ENCODE measurements around the gene MTHFD1L.

The MTHFD1L gene

GRCh38 chr6:151093706-151094105, 228.2 kb downstream of the MTHFD1L start:
- H3K36me3 ChIP-seq (ENCODE audit: insufficient read depth, low read length), result peaks cover 10% of the 10 kb centered on the region; the same call in 1 of the 2 replicates
- H3K4me1 ChIP-seq (ENCODE audit: control insufficient read depth, insufficient read depth, low read length, unreplicated experiment), result no peaks in the 10 kb centered on the region
- no peaks in the 10 kb centered on the region for H3K27me3 ChIP-seq (ENCODE audit: insufficient read depth, low read length)
- H3K4me3 ChIP-seq (ENCODE audit: low read depth, low read length), result no peak overlapping the region
- no peaks in the 10 kb centered on the region for H3K79me2 ChIP-seq (ENCODE audit: control insufficient read depth, insufficient read depth, low read length, unreplicated experiment)
- H2AFZ ChIP-seq (ENCODE audit: low read length, unreplicated experiment), result no peak overlapping the region
- no peak overlapping the region for H3K27ac ChIP-seq (ENCODE audit: low read depth, low read length)

- no peaks in the 10 kb centered on the region for H3K27me3 ChIP-seq (ENCODE audit: insufficient read depth, low read length)
- no peak overlapping the region for H2AFZ ChIP-seq (ENCODE audit: low read length, unreplicated experiment)
- H3K36me3 ChIP-seq (ENCODE audit: insufficient read depth, low read length), result peaks cover 10% of the 10 kb centered on the region; the same call in 1 of the 2 replicates
- H3K79me2 ChIP-seq (ENCODE audit: control insufficient read depth, insufficient read depth, low read length, unreplicated experiment), result no peaks in the 10 kb centered on the region
- no peaks in the 10 kb centered on the region for H3K4me1 ChIP-seq (ENCODE audit: control insufficient read depth, insufficient read depth, low read length, unreplicated experiment)
- H3K27ac ChIP-seq (ENCODE audit: low read depth, low read length), result no peak overlapping the region
- H3K4me3 ChIP-seq (ENCODE audit: low read depth, low read length), result no peak overlapping the region
Observed at GRCh38 chr6:151095538-151096254, 230.2 kb downstream of the MTHFD1L start.

- Histone ChIP-seq H3K4me3 (ENCODE audit: low read depth, low read length) (no peak overlapping the region), H3K79me2 (ENCODE audit: control insufficient read depth, insufficient read depth, low read length, unreplicated experiment) (no peaks in the 10 kb centered on the region), H3K4me1 (ENCODE audit: control insufficient read depth, insufficient read depth, low read length, unreplicated experiment) (no peaks in the 10 kb centered on the region), H2AFZ (ENCODE audit: low read length, unreplicated experiment) (no peak overlapping the region), H3K27me3 (ENCODE audit: insufficient read depth, low read length) (no peaks in the 10 kb centered on the region), H3K27ac (ENCODE audit: low read depth, low read length) (no peak overlapping the region), H3K36me3 (ENCODE audit: insufficient read depth, low read length) (peaks cover 10% of the 10 kb centered on the region; the same call in 1 of the 2 replicates)
Observed at GRCh38 chr6:151096255-151096612, 230.7 kb downstream of the MTHFD1L start.

GRCh38 chr6:151096691-151097606, 231.4 kb downstream of the MTHFD1L start:
- no peaks in the 10 kb centered on the region for H3K4me1 ChIP-seq (ENCODE audit: control insufficient read depth, insufficient read depth, low read length, unreplicated experiment)
- H2AFZ ChIP-seq (ENCODE audit: low read length, unreplicated experiment), result no peak overlapping the region
- H3K27ac ChIP-seq (ENCODE audit: low read depth, low read length), result no peak overlapping the region
- peaks cover 10% of the 10 kb centered on the region; the same call in 1 of the 2 replicates for H3K36me3 ChIP-seq (ENCODE audit: insufficient read depth, low read length)
- H3K79me2 ChIP-seq (ENCODE audit: control insufficient read depth, insufficient read depth, low read length, unreplicated experiment), result no peaks in the 10 kb centered on the region
- no peaks in the 10 kb centered on the region for H3K27me3 ChIP-seq (ENCODE audit: insufficient read depth, low read length)
- no peak overlapping the region for H3K4me3 ChIP-seq (ENCODE audit: low read depth, low read length)

DNA sequence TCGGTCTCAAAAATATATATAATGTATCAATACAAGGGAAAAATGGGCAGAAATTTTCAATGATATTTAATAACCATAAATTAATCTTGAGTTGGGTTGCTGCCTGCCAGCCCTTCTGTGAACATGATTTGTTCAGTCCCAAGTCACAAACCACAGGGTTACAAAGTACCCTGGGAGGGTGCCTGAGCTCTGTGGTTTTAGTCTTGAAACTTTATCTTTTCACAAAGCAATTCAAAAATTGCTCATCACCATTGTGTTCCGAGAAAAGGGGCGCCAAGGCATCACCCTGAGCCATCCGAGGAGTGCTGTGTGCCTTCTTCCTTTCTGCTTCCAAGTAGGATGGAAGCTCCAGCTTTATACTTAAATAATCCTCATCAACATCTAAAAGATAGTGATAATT, 232.7 kb downstream of the MTHFD1L start:
- H3K79me2 ChIP-seq (ENCODE audit: control insufficient read depth, insufficient read depth, low read length, unreplicated experiment), result no peaks in the 10 kb centered on the region
- H3K4me3 ChIP-seq (ENCODE audit: low read depth, low read length), result no peak overlapping the region
- H3K36me3 ChIP-seq (ENCODE audit: insufficient read depth, low read length), result peaks cover 6% of the 10 kb centered on the region; the same call in 1 of the 2 replicates
- no peaks in the 10 kb centered on the region for H3K27me3 ChIP-seq (ENCODE audit: insufficient read depth, low read length)
- no peak overlapping the region for H2AFZ ChIP-seq (ENCODE audit: low read length, unreplicated experiment)
- H3K4me1 ChIP-seq (ENCODE audit: control insufficient read depth, insufficient read depth, low read length, unreplicated experiment), result no peaks in the 10 kb centered on the region
- no peak overlapping the region for H3K27ac ChIP-seq (ENCODE audit: low read depth, low read length)

DNA sequence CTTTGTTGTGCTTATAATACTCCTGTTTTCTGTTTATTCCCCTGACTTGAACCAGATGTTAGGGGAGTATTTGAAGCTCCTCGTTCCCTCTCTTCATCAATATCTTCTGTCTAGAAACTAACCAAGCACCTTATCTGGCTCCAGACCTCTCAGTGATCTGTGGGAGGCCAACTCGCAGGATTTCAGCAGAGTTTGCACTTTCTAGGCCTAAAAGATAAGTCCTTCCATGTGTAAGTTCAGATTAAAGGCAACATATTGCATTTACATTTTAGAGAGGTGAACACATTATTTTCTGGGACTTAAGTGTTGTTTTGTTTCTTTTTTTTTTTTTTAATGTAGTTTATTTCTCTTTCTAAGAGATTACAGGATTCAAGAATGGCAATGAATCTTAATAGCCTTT, 234.8 kb downstream of the MTHFD1L start:
- H3K79me2 ChIP-seq (ENCODE audit: control insufficient read depth, insufficient read depth, low read length, unreplicated experiment), result no peaks in the 10 kb centered on the region
- no peaks in the 10 kb centered on the region for H3K27me3 ChIP-seq (ENCODE audit: insufficient read depth, low read length)
- H3K4me3 ChIP-seq (ENCODE audit: low read depth, low read length), result no peak overlapping the region
- H3K4me1 ChIP-seq (ENCODE audit: control insufficient read depth, insufficient read depth, low read length, unreplicated experiment), result no peaks in the 10 kb centered on the region
- no peak overlapping the region for H3K27ac ChIP-seq (ENCODE audit: low read depth, low read length)
- no peak overlapping the region for H2AFZ ChIP-seq (ENCODE audit: low read length, unreplicated experiment)
- H3K36me3 ChIP-seq (ENCODE audit: insufficient read depth, low read length), result peaks cover 6% of the 10 kb centered on the region; the same call in 1 of the 2 replicates

- Histone ChIP-seq H3K79me2 (ENCODE audit: control insufficient read depth, insufficient read depth, low read length, unreplicated experiment) (no peaks in the 10 kb centered on the region), H3K36me3 (ENCODE audit: insufficient read depth, low read length) (peaks cover 6% of the 10 kb centered on the region; the same call in 1 of the 2 replicates), H3K4me3 (ENCODE audit: low read depth, low read length) (no peak overlapping the region), H3K27ac (ENCODE audit: low read depth, low read length) (no peak overlapping the region), H2AFZ (ENCODE audit: low read length, unreplicated experiment) (no peak overlapping the region), H3K27me3 (ENCODE audit: insufficient read depth, low read length) (no peaks in the 10 kb centered on the region), H3K4me1 (ENCODE audit: control insufficient read depth, insufficient read depth, low read length, unreplicated experiment) (no peaks in the 10 kb centered on the region)
Observed at GRCh38 chr6:151101161-151101815, 235.8 kb downstream of the MTHFD1L start.

GRCh38 chr6:151101816-151102694, 236.6 kb downstream of the MTHFD1L start:
- H3K79me2 ChIP-seq (ENCODE audit: control insufficient read depth, insufficient read depth, low read length, unreplicated experiment), result no peaks in the 10 kb centered on the region
- no peak overlapping the region for H3K4me3 ChIP-seq (ENCODE audit: low read depth, low read length)
- no peak overlapping the region for H2AFZ ChIP-seq (ENCODE audit: low read length, unreplicated experiment)
- peaks cover 3% of the 10 kb centered on the region; the same call in 1 of the 2 replicates for H3K36me3 ChIP-seq (ENCODE audit: insufficient read depth, low read length)
- H3K27ac ChIP-seq (ENCODE audit: low read depth, low read length), result no peak overlapping the region
- no peaks in the 10 kb centered on the region for H3K4me1 ChIP-seq (ENCODE audit: control insufficient read depth, insufficient read depth, low read length, unreplicated experiment)
- no peaks in the 10 kb centered on the region for H3K27me3 ChIP-seq (ENCODE audit: insufficient read depth, low read length)

DNA sequence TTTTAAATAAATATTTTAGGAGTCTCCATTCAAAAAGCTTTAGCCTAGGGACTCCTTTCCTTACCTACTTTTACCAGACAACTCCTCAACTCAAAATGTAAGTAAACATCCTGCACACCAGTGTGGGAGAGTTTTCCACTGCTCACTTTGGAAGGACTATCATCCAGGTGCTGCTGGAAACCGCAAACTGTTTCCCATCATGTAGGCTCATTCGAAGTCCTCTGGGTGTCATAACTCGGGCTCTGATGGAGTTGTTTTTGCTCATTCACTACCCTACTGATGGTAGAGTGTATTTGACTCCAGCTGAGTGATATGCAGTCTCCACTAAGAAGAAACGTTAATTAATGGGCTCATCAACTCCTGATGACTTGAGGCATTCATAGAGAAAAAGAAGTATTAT, 237.8 kb downstream of the MTHFD1L start:
- H3K27me3 ChIP-seq (ENCODE audit: insufficient read depth, low read length), result no peaks in the 10 kb centered on the region
- H3K4me1 ChIP-seq (ENCODE audit: control insufficient read depth, insufficient read depth, low read length, unreplicated experiment), result no peaks in the 10 kb centered on the region
- H3K36me3 ChIP-seq (ENCODE audit: insufficient read depth, low read length), result no peaks in the 10 kb centered on the region

More for the DNA sequence above, 237.8 kb downstream of the MTHFD1L start:
- Histone ChIP-seq H3K27ac (ENCODE audit: low read depth, low read length) (no peak overlapping the region), H2AFZ (ENCODE audit: low read length, unreplicated experiment) (no peak overlapping the region), H3K4me3 (ENCODE audit: low read depth, low read length) (no peak overlapping the region), H3K79me2 (ENCODE audit: control insufficient read depth, insufficient read depth, low read length, unreplicated experiment) (no peaks in the 10 kb centered on the region)

Measured in ACC112 (cell line).